Jurkat, Clone E6-1 (cell line): ENCODE results near the gene SIGLEC1. TPM values are rescaled to one million over a fixed set of nuclear protein-coding genes. Genes with fewer than 3 reads are reported as not detected.

Source experiments
- DNase-seq: peaks from one replicate; pipeline ENCODE4 v3.0.0-alpha.2; 2011; ENCODE audit warnings: low read depth, low spot score
- H3K4me3 ChIP-seq: 2 replicates; pipeline ENCODE4 v1.5.1; 2011; ENCODE audit warnings: mild to moderate bottlenecking, low read length, control low read depth, moderate library complexity
- polyA plus RNA-seq: library from polyadenylated mRNA; unstranded; fragments of >200 nt; gene quantifications from one replicate; pipeline ENCODE4 v1.2.1, GENCODE V29; 2012; ENCODE audit warnings: missing spikeins; ENCODE audit not compliant: insufficient read length, insufficient read depth

Gene SIGLEC1
- not detected for polyA plus RNA-seq

GRCh38 chr20:3712279-3712873, at the start of gene SIGLEC1:
Gene SIGLEC1, minus strand, starts transcription at chr20:3712600. Its CDS starts 5,472 bp downstream, at chr20:3707128.
- H3K4me3 ChIP-seq, result no peak within 1 kb of the TSS
- no peak for DNase-seq

GRCh38 chr20:3760655-3761348, 48.4 kb upstream of the SIGLEC1 start:
- DNase-seq, result no peak
- no peak overlapping the region for H3K4me3 ChIP-seq

DNA sequence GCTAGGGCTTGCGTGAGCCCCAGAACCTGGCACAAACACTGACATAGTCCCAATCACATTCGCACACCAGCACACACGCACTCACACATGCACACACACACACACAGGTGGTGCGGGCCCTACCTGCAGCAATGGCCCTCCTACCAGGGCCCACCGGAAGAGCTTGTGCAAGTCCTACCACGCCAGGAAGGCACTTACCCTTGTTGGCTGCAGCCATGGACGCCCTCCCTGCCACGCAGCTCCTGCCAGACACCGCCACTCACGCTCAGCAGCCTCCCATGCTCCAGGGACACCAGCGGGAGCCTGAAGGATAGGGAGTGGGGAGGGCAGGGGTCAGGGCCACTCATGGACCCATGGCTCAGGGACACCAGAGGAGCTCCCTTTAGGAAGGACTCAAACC, 47.5 kb upstream of the SIGLEC1 start:
- no peak overlapping the region for H3K4me3 ChIP-seq
- no peak for DNase-seq

- H3K4me3 ChIP-seq, result no peak overlapping the region
- no peak for DNase-seq
These were observed 47.0 kb upstream of the SIGLEC1 start for GRCh38 chr20:3759316-3759823.

DNA sequence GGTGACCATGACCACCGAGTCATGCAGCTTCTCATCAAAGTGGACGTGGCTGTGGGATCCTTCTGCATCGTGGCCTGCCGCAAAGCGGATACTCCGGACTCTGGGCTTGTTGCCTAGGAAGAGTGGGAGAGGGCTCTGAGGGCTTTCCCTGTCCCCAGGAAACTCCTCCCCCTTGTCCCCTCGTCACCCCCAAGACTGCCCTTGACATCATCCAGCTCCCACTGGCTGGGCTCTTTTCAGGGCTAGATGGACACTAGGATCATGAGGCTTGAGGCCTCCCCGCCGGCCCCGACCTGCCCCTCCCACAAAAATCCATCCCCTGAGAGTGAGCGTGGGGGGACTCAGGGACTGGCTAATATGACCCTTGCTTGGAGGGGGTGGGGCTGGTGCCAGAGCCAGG, 46.2 kb upstream of the SIGLEC1 start:
- DNase-seq, result no peak
- no peak overlapping the region for H3K4me3 ChIP-seq

GRCh38 chr20:3757268-3757667, 44.9 kb upstream of the SIGLEC1 start:
- no peak for DNase-seq

DNA sequence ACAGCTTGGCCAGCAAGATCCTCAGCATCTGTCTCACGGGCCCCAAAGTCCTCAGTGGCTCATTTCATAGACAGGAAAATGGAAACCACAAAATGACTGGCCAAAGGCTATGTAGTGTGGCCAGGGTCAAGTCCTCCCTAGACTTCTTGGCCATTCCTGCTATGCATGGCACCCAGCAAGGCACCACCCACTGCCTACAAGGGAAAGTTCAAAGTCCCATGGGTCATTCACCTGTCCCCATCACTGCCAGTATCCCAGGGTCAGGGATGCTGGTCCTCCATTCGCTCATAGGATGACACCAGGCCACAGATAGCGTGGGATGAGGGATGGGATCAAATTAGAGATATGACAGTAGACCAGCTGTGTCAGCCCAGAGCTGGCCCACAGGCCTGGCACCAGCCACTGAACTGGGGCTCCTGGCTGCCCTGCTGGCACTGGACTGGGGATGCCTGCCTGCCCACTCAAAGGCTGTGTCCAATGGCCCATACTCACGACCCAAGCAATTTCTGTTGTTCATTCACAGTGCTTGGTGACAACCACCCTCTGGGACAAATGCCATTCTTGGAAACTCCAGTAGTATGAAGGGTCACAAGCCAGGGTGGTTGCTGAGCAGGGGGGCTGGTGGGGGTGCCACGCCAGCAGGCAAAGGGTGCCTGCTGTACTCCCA, 43.5 kb upstream of the SIGLEC1 start:
- DNase-seq, result no peak
- no peak overlapping the region for H3K4me3 ChIP-seq

More at GRCh38 chr20:3757268-3757667, 44.9 kb upstream of the SIGLEC1 start:
- no peak overlapping the region for H3K4me3 ChIP-seq

- H3K4me3 ChIP-seq, result no peak overlapping the region
- DNase-seq, result no peak
These were observed 42.9 kb upstream of the SIGLEC1 start for GRCh38 chr20:3755269-3755668.

GRCh38 chr20:3754276-3754630, 41.9 kb upstream of the SIGLEC1 start:
- no peak overlapping the region for H3K4me3 ChIP-seq
- no peak for DNase-seq

DNA sequence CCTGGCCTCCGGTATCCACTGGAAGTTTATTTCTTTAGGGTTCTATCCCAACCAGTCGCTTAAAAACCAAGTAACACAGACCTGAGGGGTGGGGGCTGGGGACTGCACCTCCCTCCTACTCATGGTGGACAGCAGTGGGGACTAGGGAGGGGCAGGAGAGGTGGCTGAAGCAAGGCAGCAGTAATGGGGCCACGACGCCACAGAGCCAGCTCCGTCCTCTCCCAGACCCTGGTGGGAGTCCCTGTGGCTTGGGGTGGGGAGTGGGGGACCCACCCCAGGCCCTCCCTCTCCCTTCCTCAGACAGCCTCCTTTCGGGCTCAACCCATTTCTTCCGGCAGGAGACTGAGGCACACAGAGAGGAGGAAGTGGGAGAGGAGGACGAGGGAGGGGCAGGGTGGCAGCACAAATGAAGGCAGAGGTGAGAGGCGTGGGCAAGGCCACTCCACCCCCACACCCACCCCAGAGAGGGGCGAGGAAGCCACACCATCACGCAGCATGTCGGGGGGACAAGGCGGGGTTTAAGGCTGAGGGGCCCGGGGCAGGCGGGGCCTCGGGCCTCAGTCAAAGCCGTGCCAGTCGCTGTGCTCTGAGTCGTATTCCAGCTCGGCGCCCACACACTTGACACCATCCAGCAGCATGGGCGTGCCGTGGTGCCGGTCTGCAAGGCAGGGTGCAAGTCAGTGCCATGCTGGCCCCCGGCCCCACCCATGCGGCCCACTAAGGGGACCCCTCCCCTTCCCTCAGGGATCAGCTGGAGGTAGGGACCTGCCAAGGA, 41.3 kb upstream of the SIGLEC1 start:
- no peak overlapping the region for H3K4me3 ChIP-seq

DNA sequence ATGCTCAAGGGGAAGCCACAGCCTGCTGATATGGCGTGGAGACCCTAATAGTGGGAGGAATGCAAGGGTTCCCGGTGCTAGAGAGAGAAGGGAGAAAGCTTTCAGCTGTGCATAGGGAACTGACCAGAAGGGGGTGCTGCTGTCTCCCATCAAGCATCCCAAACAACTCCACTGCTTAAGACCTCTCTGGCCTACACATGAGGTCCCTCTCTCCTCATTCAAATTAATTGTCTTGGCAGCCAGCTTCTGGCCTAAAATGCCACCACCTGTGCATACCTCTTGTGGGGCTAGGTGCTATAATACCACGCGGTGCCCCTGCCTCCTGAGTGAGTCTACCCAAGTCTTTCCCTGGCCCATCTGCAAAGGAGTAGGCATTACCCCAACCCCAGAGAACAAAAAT, 40.7 kb upstream of the SIGLEC1 start:
- no peak overlapping the region for H3K4me3 ChIP-seq

More for the DNA sequence above, 41.3 kb upstream of the SIGLEC1 start:
- no peak for DNase-seq

DNA sequence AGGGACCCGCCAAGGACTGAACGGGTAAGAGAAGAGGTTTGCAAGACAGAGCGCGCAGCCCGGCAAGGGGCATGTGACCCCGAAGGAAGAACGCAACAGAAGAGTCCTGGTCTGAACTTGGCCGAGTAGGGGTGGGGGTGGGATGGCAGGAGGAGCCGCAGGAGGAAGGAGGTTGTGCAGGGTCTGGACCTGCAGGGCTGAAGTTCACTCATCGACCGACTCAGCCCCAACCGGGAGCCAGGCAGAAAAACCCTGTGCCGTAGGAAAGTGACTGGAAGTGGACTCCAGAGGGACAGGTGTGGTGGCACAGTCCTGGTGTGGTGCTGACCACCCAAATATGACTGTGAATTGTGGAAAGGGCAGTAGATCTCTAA, 40.0 kb upstream of the SIGLEC1 start:
- no peak overlapping the region for H3K4me3 ChIP-seq

More for the DNA sequence above, 40.7 kb upstream of the SIGLEC1 start:
- DNase-seq, result peak; percentile 42

DNA sequence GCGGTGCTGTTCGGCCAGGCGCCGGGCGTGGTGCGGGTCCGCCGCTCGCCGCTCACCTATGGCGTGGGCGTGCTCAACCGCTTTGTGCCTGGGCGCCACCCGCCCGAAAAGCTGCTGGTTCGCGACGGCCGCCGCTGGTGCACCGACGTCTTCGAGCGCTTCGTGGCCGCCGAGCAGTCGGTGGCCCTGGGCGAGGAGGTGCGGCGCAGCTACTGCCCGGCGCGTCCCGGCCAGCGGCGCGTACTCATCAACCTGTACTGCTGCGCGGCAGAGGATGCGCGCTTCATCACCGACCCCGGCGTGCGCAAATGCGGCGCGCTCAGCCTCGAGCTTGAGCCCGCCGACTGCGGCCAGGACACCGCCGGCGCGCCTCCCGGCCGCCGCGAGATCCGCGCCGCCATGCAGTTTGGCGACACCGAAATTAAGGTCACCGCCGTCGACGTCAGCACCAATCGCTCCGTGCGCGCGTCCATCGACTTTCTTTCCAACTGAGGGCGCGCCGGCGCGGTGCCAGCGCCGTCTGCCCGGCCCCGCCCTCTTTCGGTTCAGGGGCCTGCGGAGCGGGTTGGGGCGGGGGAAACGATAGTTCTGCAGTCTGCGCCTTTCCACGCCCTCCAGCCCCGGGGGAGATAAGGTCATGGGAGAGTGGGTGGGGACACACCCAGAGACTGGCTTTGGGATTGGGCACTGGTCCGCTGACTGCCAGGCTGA, 39.4 kb upstream of the SIGLEC1 start:
- DNase-seq, result no peak
- H3K4me3 ChIP-seq, result no peak overlapping the region

More for the DNA sequence above, 40.0 kb upstream of the SIGLEC1 start:
- no peak for DNase-seq

- DNase-seq, result no peak
- H3K4me3 ChIP-seq, result no peak overlapping the region
These were observed 38.9 kb upstream of the SIGLEC1 start for GRCh38 chr20:3751305-3751674.

DNA sequence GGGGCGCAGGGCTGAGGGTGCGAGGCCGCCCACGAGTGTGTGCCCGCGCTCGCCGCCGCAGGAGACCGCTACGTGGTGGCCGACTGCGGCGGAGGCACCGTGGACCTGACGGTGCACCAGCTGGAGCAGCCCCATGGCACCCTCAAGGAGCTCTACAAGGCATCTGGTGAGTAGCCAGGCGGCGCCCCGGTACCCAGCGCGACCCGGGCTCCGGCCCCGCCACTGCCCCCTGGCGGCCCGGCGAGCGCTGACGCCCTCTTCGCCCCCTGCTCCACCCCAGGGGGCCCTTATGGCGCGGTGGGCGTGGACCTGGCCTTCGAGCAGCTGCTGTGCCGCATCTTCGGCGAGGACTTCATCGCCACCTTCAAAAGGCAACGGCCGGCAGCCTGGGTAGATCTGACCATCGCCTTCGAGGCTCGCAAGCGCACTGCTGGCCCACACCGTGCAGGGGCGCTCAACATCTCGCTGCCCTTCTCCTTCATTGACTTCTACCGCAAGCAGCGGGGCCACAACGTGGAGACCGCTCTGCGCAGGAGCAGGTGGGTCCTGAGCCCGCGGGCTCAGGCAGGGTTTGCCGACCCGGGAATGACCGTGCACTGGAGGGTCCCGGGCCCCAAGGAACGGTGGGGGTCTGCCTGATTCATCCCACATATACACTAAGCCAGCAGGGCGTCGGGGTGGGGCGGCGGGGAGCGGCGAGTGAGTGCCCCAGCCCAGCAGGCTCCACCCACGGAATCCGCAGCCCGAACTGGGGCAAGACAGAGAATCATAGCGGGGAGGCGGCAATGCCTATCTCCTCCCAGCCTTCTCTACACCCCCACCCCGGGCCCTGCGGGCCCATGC, 37.5 kb upstream of the SIGLEC1 start:
- DNase-seq, result no peak
- no peak overlapping the region for H3K4me3 ChIP-seq

DNA sequence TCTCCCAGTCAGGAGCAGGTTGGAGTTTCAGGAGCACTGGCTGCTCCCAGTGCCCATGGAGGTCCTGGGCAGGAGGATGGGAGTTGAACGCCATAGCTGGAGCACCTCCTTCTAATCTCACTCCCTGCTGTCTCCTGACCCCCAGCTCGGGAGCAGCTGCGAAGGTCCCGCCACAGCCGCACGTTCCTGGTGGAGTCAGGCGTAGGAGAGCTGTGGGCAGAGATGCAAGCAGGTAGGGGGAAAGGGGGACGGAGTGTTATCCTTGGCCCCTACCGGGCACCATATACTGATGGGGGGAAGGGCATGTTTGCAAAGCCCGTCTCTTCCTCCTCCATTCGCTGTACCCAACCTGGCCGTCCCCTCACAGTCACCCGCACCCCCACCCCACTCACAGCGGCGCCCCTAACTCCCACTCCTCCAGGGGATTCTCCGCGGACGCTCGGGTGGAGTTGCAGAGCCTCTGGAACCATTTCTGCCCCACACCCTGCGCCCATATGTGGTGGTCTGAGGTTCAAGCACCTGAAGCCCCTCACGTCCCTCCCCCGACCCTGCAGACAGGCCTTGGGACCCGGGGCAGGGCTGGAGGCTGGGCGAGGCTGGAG, 36.8 kb upstream of the SIGLEC1 start:
- H3K4me3 ChIP-seq, result no peak overlapping the region
- DNase-seq, result no peak

GRCh38 chr20:3748073-3748472, 35.7 kb upstream of the SIGLEC1 start:
- DNase-seq, result no peak
- H3K4me3 ChIP-seq, result no peak overlapping the region

- DNase-seq, result no peak
- no peak overlapping the region for H3K4me3 ChIP-seq
These were observed 35.1 kb upstream of the SIGLEC1 start for GRCh38 chr20:3747471-3747870.
